Stimulated activated CD4-positive, alpha-beta T cell treated with anti-CD3 and anti-CD28 coated beads, Interleukin-15, amount 100 ng/mL, for 1 hour (primary cell): ENCODE results near the gene CPAMD8.
"Not testable (repeated sequence)": the region's sequence is repeated elsewhere in the genome, so short reads cannot be mapped to it uniquely, and the experiment has no call there.

ENCODE experiments used
- DNase-seq, 2 donors: peaks; one replicate each; pipeline ENCODE4 v3.0.0-alpha.2; 2020; ENCODE audit warnings: low read depth in 1 of 2, low spot score in 1 of 2

The CPAMD8 gene

GRCh38 chr19:17041976-17042375, 15.4 kb upstream of the CPAMD8 start:
- no peak for DNase-seq

GRCh38 chr19:17037966-17038500, 11.4 kb upstream of the CPAMD8 start:
- DNase-seq: no peak

- no peak for DNase-seq
Observed at GRCh38 chr19:17037184-17037583, 10.6 kb upstream of the CPAMD8 start.

GRCh38 chr19:17036640-17037039, 10.0 kb upstream of the CPAMD8 start:
- no peak for DNase-seq

GRCh38 chr19:17035842-17036424, 9.3 kb upstream of the CPAMD8 start:
- DNase-seq: no peak

- DNase-seq: no peak
Observed at GRCh38 chr19:17031741-17032140, 5.1 kb upstream of the CPAMD8 start.

- DNase-seq: no peak
Observed at GRCh38 chr19:17027535-17027975, 945 bp upstream of the CPAMD8 start.

GRCh38 chr19:17025991-17026658, 485 bp downstream of the CPAMD8 start:
- DNase-seq: no peak

- no peak for DNase-seq
Observed at GRCh38 chr19:17025361-17025760, 1.2 kb downstream of the CPAMD8 start.

GRCh38 chr19:17024941-17025340, 1.7 kb downstream of the CPAMD8 start:
- DNase-seq: not testable (repeated sequence)

GRCh38 chr19:17023805-17024204, 2.8 kb downstream of the CPAMD8 start:
- no peak for DNase-seq

GRCh38 chr19:17022738-17023137, 3.9 kb downstream of the CPAMD8 start:
- no peak for DNase-seq

- no peak for DNase-seq
Observed at GRCh38 chr19:17021793-17022590, 4.6 kb downstream of the CPAMD8 start.

- DNase-seq: no peak
Observed at GRCh38 chr19:17021328-17021727, 5.3 kb downstream of the CPAMD8 start.

GRCh38 chr19:17020823-17021222, 5.8 kb downstream of the CPAMD8 start:
- no peak for DNase-seq

- DNase-seq: no peak
Observed at GRCh38 chr19:17020385-17020784, 6.2 kb downstream of the CPAMD8 start.

- not testable (repeated sequence) for DNase-seq
Observed at GRCh38 chr19:17014212-17014861, 12.3 kb downstream of the CPAMD8 start.

GRCh38 chr19:17011485-17011884, 15.1 kb downstream of the CPAMD8 start:
- DNase-seq: no peak

GRCh38 chr19:17006579-17006978, 20.0 kb downstream of the CPAMD8 start:
- DNase-seq: no peak

- DNase-seq: no peak
Observed at GRCh38 chr19:17005000-17005399, 21.6 kb downstream of the CPAMD8 start.

- no peak for DNase-seq
Observed at GRCh38 chr19:17004386-17004785, 22.2 kb downstream of the CPAMD8 start.
